Measurements from ENCODE around the gene UNC13B.

UNC13B gene

DNA sequence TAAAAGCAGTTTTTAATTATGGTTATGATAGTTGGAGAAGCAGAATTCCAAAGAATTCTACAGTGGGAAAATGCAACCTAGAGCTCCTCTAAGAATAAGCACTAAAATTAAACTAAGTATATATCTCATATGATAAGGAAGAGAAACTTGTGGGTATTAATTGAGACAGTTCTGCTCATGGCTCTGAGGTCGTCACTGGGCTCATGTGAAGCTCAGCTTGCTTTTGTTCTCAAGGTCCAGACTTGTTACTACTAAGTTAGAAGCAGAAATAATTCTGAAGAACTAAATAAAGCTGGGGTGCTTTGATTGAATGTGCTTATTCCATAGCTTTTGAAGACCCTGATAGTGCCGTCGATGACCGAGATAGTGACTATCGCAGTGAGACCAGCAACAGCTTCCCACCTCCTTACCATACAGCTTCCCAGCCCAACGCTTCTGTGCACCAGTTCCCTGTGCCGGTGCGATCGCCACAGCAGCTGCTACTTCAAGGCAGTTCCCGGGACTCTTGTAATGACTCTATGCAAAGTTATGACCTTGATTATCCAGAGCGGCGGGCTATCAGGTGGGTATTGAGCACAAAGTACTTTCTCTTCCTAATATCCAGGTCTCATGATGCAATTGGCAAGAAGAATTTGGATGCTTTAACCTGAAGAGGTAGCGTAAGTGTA lies 133.7 kb downstream of the UNC13B start:
- H3K27ac Mint-ChIP-seq: no peak overlapping the region
- H3K27me3 Mint-ChIP-seq: peaks cover 11% of the 10 kb centered on the region
- H3K9me3 Mint-ChIP-seq: no peaks in the 10 kb centered on the region
- no peaks in the 10 kb centered on the region for H3K36me3 Mint-ChIP-seq (ENCODE audit: low read depth)
- H3K4me3 Mint-ChIP-seq: no peak overlapping the region
- no peaks in the 10 kb centered on the region for H3K4me1 Mint-ChIP-seq (ENCODE audit: low read depth)

DNA sequence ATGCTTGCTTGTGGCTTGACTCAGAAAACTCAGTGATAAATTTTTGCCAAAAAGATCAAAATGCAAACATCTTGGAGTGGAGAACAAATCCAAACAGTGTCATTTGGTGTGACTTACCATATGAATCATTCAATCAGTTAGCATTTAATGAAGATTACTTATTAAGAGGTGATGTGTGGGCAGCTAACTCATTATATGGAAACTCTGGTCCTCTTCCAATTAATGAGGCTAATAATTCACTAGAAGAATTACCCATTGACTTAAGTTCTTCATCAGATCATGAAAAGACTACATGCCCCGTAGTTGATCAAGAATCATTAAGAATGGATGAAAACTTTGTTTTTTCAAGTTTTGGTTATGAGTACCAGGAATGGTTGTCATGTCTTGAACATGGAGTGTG lies 141.8 kb downstream of the UNC13B start:
- H3K36me3 Mint-ChIP-seq (ENCODE audit: low read depth): no peaks in the 10 kb centered on the region
- peaks cover 84% of the 10 kb centered on the region for H3K27me3 Mint-ChIP-seq
- peaks cover 4% of the 10 kb centered on the region for H3K9me3 Mint-ChIP-seq
- no peak overlapping the region for H3K4me3 Mint-ChIP-seq
- H3K27ac Mint-ChIP-seq: no peak overlapping the region
- H3K4me1 Mint-ChIP-seq (ENCODE audit: low read depth): no peaks in the 10 kb centered on the region

DNA sequence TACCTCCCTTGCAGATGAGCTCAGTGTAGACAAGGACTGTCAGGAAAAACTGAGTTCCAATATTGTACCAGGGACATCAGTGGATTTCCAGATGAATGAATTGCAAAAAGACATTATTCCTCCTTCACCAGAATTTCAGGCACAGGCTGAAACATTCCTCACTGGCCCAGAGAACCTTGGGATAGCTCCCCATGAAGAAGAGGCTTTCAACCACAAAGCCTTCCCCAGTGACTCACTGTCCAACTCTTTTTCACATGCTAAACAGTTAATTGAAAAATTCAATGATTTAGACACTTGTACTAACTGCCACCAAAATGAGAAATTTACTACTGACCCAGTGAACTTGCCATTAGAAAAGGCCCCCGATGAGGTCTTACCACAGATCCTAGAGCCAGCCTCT lies 144.5 kb downstream of the UNC13B start:
- Mint-ChIP-seq H3K4me3 (no peak overlapping the region), H3K4me1 (ENCODE audit: low read depth) (no peaks in the 10 kb centered on the region), H3K27ac (no peak overlapping the region), H3K36me3 (ENCODE audit: low read depth) (no peaks in the 10 kb centered on the region), H3K9me3 (peaks cover 4% of the 10 kb centered on the region), H3K27me3 (peaks cover 70% of the 10 kb centered on the region)

DNA sequence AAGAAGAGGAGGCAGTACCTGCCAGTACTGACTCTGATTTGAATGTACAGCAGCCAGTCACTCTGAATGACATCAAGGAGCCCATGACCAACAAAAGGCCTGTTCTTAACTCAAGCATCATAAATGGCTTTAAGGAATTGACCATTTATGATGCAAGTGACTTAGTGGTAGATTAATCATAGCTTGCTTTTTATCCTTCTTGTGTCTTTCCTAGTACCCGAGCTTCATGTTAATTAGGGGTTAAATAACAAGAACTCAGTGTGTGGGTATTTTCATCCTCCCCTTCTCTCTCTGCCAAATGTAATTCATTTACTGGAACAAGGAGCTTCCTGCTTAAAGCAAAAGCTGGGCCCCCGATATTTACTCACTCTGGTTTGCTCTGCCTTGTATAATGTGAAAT lies 146.5 kb downstream of the UNC13B start:
- no peaks in the 10 kb centered on the region for H3K36me3 Mint-ChIP-seq (ENCODE audit: low read depth)
- H3K27me3 Mint-ChIP-seq: peaks cover 54% of the 10 kb centered on the region
- no peak overlapping the region for H3K4me3 Mint-ChIP-seq
- no peak overlapping the region for H3K27ac Mint-ChIP-seq
- peaks cover 4% of the 10 kb centered on the region for H3K9me3 Mint-ChIP-seq
- no peaks in the 10 kb centered on the region for H3K4me1 Mint-ChIP-seq (ENCODE audit: low read depth)

DNA sequence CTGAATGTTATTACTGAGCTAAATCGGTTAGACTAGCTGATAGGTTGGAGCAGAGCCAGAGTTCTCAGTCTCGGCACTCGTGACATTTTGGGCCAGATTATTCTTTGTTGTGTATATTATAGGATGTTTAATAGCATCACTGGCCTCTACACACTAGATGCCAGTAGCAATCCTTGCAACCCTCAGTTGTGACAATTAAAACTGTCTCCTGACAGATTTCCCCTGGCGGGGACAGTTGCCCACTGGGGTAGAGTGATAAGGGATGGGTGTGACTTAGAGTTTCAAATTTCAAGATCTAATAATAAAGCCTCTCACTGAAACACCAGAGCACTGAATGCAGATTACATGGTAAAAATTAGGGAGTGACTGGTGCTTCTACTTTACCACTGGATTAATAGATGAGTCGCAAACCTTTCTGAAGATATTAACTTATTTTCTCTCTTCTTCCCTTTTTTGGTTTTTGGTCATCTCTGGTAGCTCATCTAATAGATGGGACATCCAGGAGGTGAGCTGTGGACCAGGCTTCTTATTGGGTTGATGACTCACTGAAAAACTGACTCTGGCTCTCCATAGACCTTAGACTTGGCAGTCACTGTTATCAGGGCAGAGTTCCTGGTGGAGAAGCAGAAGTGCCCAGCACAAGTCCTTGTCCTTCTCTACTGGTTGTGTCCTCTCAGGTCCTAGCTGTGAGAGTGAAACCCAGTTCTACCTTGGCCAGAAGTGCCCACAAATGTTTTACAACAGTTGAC lies 150.3 kb downstream of the UNC13B start:
- H3K9me3 Mint-ChIP-seq: no peaks in the 10 kb centered on the region
- no peak overlapping the region for H3K4me3 Mint-ChIP-seq
- no peaks in the 10 kb centered on the region for H3K36me3 Mint-ChIP-seq (ENCODE audit: low read depth)
- H3K4me1 Mint-ChIP-seq (ENCODE audit: low read depth): no peaks in the 10 kb centered on the region
- no peak overlapping the region for H3K27ac Mint-ChIP-seq
- H3K27me3 Mint-ChIP-seq: peaks cover 21% of the 10 kb centered on the region

DNA sequence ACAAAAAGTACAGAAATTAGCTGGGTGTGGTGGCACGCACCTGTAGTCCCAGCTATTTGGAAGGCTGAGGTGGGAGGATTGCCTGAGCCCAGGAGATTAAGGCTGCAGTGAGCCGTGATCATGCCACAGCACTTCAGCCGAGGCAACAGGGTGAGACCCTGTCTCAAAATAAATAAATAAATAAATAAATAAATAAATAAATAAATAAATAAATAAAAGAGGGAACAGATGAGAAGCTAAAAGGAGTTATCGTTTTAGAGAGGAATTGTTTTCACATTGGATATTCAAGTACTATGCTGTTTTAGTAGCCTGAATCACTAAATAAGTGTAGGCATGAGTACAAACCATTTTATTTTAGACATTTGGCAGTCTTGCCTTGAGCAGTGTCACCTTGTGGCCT lies 151.7 kb downstream of the UNC13B start:
- Mint-ChIP-seq H3K27ac (no peak overlapping the region), H3K4me3 (no peak overlapping the region), H3K9me3 (no peaks in the 10 kb centered on the region), H3K27me3 (peaks cover 13% of the 10 kb centered on the region), H3K36me3 (ENCODE audit: low read depth) (no peaks in the 10 kb centered on the region), H3K4me1 (ENCODE audit: low read depth) (no peaks in the 10 kb centered on the region)

DNA sequence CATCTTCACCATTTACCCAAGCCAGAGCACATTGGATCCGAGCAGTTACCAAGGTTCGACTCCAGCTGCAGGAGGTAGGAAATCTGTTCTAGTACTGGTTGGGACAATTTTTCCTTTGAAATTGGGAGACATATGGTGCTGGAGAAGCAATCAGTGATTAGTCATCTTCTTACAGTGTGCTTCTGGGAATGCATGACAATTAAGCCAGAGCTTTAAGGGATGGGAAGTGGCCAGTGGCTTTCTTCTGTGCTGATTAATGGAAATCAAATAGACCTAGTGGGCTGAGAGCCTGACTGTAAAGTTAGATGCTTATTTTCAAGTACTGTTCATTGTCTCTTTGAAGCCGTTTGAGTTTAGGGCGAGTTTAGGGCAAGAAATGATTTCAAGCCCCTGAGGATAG lies 152.1 kb downstream of the UNC13B start:
- H3K27ac Mint-ChIP-seq: no peak overlapping the region
- H3K27me3 Mint-ChIP-seq: peaks cover 9% of the 10 kb centered on the region
- no peaks in the 10 kb centered on the region for H3K9me3 Mint-ChIP-seq
- H3K36me3 Mint-ChIP-seq (ENCODE audit: low read depth): no peaks in the 10 kb centered on the region
- no peak overlapping the region for H3K4me3 Mint-ChIP-seq
- H3K4me1 Mint-ChIP-seq (ENCODE audit: low read depth): no peaks in the 10 kb centered on the region

DNA sequence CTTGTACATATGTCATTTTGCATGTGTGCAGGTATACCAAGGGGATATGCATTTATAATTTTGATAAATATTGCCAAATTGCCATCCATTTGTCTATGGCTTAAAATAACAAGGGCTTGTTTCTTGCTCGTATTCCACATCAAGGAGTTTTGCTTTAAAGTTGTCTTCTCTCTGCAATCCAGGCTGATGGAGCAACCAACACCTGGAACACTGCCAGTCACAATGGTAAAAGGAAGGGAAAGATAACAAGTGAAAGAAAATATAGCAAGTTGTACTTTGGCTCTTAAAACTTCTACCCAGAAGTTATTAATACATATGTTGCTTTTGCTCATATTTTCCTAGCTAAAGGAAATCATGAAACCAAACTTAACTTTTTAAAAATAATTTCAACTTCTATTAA lies 156.9 kb downstream of the UNC13B start:
- H3K9me3 Mint-ChIP-seq: no peaks in the 10 kb centered on the region
- H3K4me3 Mint-ChIP-seq: no peak overlapping the region
- H3K27ac Mint-ChIP-seq: no peak overlapping the region
- peaks cover 7% of the 10 kb centered on the region for H3K27me3 Mint-ChIP-seq
- H3K4me1 Mint-ChIP-seq (ENCODE audit: low read depth): no peaks in the 10 kb centered on the region
- H3K36me3 Mint-ChIP-seq (ENCODE audit: low read depth): no peaks in the 10 kb centered on the region

DNA sequence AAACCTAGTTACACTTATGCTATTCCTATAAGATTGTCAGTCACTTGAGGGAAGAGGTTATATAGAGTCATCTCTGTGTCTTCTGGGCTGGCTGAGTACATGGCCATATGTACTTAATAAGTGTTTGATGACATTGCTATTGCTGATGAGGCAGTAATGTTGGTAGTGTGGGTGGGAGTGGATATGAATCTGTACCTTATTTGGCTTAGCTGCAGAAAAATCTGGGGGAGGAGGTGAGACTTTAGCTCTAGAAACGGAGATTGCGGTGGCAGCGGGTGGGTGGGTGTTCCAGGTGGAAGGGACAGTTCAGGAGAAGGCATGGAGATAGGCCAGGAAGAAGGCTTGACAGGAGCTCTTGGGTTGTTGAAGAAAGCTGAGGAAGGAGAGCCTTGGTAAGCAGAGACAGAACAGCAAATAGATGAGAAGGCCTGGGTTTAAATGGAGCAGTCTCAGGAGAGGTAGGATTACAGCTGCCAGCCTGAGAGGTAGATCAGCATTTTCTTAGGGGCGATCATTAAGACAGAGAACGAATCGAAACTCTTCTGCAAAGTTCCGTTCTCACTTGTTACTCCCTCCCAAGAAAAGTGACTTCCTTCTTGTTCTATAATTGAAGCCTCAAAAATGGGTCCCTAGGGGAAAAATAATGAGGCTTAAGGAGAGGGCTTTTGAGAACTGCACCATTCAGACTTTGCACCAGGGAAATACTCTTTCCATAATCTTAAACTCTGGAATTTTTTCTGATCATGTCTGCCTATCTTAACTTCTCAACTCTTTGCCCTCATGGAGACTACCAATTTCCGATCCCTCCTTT lies 160.5 kb downstream of the UNC13B start:
- H3K9me3 Mint-ChIP-seq: no peaks in the 10 kb centered on the region
- no peak overlapping the region for H3K4me3 Mint-ChIP-seq

DNA sequence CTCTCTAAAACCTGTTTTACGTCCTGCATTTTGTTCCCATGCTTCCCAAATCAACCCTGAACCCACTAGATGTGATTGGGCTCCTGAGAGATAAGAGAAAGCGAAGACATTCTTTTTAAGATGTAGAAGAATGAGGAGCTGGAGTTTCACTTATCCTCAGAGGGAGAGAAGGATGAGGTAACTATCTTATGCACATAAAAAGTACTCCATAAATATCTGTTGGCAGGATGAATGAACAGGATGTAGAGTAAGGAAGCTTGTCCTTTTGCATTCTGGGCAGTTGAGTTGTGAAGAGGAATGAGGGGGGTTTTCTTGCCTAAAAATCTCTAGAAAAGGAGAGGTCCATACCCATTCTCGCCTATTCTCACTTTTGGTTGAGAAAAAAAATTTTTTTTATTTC lies 163.2 kb downstream of the UNC13B start:
- Mint-ChIP-seq H3K4me1 (ENCODE audit: low read depth) (no peaks in the 10 kb centered on the region), H3K9me3 (no peaks in the 10 kb centered on the region), H3K27ac (no peak overlapping the region), H3K4me3 (no peak overlapping the region), H3K27me3 (peaks cover 7% of the 10 kb centered on the region), H3K36me3 (ENCODE audit: low read depth) (no peaks in the 10 kb centered on the region)

More for the DNA sequence above, 160.5 kb downstream of the UNC13B start:
- Mint-ChIP-seq H3K36me3 (ENCODE audit: low read depth) (no peaks in the 10 kb centered on the region), H3K4me1 (ENCODE audit: low read depth) (no peaks in the 10 kb centered on the region), H3K27ac (no peak overlapping the region), H3K27me3 (peaks cover 3% of the 10 kb centered on the region)

DNA sequence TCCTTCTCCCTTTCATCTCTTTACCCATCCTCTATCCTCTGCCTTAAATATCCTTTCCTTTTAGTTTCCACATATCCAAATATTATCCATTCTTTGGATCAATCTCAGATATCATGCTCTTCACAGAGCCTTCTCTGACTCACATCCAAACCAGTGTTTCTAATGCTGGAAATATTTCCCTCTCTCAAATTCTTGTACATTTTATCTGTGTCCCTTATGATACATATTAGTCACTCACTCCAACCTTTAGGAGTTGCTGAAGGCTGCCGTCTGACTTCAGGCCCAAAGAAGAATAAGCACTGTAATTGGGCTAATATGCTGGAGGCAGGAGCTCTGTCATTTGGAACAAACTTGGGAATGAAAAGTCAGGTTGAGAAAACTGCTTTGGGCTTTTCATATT lies 171.7 kb downstream of the UNC13B start:
- Mint-ChIP-seq H3K36me3 (ENCODE audit: low read depth) (no peaks in the 10 kb centered on the region), H3K27ac (no peak overlapping the region), H3K4me1 (ENCODE audit: low read depth) (no peaks in the 10 kb centered on the region), H3K27me3 (peaks cover 4% of the 10 kb centered on the region), H3K4me3 (no peak overlapping the region), H3K9me3 (no peaks in the 10 kb centered on the region)

DNA sequence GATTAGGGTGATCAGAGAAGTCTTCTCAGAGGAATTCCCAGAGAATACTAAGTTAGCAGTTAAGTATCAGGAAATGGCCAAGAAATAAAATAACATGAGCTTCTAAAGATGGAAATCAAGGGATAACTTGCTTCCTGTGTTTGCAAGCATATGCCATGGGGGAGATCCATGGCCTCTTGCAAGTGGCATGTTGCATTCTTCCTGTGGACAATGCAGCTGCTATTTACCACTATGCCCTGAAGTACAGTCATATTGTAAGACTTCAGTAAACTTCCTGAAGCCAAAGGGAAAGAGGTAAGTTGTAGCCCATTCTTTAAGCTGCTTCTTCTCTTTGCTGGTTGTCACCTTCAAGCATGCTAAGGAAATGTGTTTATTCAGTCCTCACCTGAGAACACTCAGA lies 173.4 kb downstream of the UNC13B start:
- no peaks in the 10 kb centered on the region for H3K9me3 Mint-ChIP-seq
- H3K36me3 Mint-ChIP-seq (ENCODE audit: low read depth): no peaks in the 10 kb centered on the region
- no peaks in the 10 kb centered on the region for H3K27me3 Mint-ChIP-seq
- no peaks in the 10 kb centered on the region for H3K4me1 Mint-ChIP-seq (ENCODE audit: low read depth)
- H3K27ac Mint-ChIP-seq: no peak overlapping the region
- no peak overlapping the region for H3K4me3 Mint-ChIP-seq

DNA sequence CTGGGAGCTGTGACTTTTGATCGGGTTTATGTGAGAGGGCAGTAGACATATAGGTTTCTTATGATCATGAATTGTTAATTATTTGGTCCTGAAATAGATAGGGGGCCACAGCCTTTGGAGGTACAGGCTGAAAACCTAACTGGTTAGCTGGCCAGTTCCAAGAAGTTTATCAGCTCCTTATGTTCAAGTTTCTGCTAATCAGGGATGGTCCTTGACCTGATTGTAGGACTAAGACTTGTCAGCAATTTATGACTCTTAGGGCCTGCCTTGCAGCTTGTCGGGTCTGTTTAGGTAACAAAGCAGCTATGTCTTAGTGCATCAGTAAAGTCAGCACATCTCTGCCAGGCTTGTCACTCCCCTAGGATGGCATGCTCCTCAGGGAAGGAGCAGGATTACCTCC lies 176.3 kb downstream of the UNC13B start:
- Mint-ChIP-seq H3K9me3 (no peaks in the 10 kb centered on the region), H3K4me1 (ENCODE audit: low read depth) (no peaks in the 10 kb centered on the region), H3K27me3 (peaks cover 5% of the 10 kb centered on the region), H3K36me3 (ENCODE audit: low read depth) (no peaks in the 10 kb centered on the region), H3K4me3 (no peak overlapping the region), H3K27ac (no peak overlapping the region)

DNA sequence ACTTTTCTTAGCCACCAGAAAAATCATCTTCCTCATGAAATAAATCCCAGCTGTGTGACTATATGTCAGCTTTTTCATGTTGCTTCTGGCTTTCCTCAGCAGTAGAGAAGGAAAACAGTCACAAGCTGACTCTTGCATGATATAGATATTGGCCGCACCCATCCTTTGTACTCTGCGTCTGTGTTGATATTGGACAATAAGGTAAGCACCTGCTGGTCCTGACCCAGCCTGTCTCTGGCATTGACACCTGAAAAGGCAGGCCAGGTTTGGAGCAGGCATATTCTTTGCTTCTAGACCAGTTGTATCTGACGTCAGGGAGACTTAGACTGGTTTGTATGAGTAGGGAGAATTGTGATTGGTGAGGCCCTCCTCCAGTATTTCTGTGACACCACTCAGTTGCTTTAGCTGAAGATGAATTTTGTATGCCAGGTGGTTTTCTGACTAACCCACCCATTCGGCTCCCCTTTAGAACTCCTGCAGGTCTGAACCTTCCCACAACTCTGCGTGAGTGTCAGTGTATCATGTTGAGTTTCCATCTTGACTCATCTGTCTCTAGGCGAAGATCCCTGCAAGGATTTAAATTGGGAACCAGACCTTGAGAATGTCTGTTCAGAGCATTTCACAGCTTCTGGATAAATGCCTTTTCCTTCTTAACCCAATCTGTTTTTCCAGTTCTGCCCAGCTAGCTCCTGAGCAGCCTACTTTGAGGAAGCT lies 176.9 kb downstream of the UNC13B start:
- H3K36me3 Mint-ChIP-seq (ENCODE audit: low read depth): no peaks in the 10 kb centered on the region
- no peaks in the 10 kb centered on the region for H3K9me3 Mint-ChIP-seq
- H3K27me3 Mint-ChIP-seq: peaks cover 8% of the 10 kb centered on the region
- H3K4me3 Mint-ChIP-seq: no peak overlapping the region
- no peaks in the 10 kb centered on the region for H3K4me1 Mint-ChIP-seq (ENCODE audit: low read depth)
- no peak overlapping the region for H3K27ac Mint-ChIP-seq

DNA sequence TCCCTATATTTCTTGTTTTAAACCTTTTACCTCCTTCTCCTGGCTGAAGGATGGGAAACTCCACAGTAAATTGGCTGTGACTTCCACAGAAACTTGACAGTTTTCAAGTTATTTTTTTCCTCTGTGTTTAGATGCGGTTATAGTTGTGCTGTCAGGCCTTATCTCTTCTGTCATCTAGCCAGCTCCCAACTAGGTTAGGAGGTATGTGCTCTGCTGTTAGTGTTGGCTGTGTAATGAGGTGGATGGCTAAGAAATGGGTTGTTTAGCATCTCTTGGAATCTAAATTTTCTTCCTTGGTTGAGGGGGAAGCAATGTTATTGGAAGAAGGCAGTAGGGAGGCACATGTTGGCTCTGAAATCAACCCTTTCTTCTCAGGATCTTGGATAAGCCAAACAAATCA lies 178.2 kb downstream of the UNC13B start:
- no peaks in the 10 kb centered on the region for H3K9me3 Mint-ChIP-seq
- H3K4me3 Mint-ChIP-seq: no peak overlapping the region
- H3K27ac Mint-ChIP-seq: no peak overlapping the region
- H3K4me1 Mint-ChIP-seq (ENCODE audit: low read depth): no peaks in the 10 kb centered on the region
- no peaks in the 10 kb centered on the region for H3K36me3 Mint-ChIP-seq (ENCODE audit: low read depth)
- peaks cover 8% of the 10 kb centered on the region for H3K27me3 Mint-ChIP-seq

All from stimulated activated naive CD8-positive, alpha-beta T cell treated with anti-CD3 and anti-CD28 coated beads, Interleukin-15, Interleukin-2, amounts not matched to agents 100 ng/mL and 50 ng/mL, for 24 hours (primary cell).